ENCODE data around the gene GPSM1.

The GPSM1 gene

DNA sequence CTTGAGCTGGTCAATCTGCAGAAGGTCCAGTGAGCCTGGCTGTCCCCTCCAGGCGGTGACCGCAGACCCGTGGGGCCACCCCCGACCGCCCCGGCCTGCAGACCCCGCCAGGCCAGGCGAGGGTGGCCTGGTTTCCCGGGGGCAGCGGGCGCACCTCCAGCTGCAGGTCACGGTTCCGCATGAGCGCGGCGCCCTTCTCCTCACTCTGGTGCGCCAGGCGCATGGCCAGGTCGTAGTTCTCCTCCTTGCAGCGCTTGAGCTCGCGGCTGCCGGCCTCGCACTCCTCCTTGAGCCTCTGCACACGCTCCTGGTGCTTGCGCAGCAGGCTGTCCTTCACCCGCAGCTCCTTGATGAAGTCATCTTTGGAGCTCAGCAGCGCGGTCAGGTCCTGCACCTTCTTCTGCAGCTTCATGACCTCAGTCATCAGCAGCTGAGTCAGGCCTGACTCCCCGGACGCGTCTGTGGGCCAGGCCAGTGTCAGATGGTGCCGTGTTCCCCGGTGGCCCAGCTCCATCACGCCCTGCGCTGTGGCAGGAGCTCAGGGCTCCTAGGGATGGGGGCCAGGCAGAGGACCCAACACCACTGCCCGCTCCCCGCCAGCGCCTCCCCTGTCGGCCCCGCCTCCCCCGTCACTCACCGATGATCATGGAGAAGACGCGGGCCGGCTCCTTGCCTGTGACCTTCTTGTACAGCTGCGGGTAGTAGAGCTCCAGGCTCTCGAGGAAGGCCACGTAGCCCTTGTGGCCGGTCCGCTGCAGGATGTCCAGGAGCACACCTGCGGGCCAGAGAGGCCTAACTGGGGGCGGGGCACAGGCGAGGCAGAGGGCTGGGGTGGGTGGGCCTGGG is 43.6 kb downstream of the GPSM1 start:
- in situ Hi-C loops (cut with MboI; ENCODE audit: low sequenced_read_pairs) = no loop called here

DNA sequence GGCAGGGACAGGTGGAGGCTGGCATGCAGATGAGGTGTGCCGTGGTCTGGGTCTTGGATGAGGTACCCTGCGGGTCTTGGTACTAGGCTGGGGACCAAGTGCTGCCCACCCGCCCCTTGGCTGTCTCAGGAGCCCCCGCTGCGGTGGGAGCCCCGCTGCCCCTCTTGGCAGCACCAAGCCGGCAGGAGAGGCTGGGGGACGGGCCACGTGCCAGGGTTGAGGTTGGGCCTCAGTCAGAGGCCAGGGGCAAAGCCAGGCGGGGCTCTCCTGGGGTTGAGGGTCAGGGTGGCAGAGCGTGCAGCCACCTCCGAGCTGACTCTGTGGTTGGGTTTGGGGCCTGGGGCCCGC is 44.2 kb downstream of the GPSM1 start:
- in situ Hi-C loops (cut with MboI; ENCODE audit: low sequenced_read_pairs) = no loop called here

DNA sequence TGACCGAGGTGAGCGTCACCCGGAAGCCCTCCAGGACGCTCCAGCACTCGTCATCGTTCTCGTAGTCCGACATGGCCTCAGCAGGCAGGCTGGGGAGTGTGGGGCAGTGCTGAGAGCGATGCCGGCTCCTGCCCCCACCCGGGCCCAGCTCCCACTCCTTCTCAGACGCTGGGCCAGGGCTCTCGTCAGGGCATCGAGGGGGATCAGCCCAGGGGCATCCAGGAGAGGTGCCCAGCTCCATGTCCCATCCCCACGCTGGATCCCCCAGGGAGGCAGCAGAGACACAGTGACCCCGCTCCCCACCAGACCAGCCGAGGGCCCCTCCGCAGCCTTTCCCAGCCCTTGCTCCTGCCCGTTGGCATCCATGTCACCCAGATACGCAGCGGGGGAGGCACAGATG is 44.7 kb downstream of the GPSM1 start:
- in situ Hi-C loops (cut with MboI; ENCODE audit: low sequenced_read_pairs) = no loop called here

DNA sequence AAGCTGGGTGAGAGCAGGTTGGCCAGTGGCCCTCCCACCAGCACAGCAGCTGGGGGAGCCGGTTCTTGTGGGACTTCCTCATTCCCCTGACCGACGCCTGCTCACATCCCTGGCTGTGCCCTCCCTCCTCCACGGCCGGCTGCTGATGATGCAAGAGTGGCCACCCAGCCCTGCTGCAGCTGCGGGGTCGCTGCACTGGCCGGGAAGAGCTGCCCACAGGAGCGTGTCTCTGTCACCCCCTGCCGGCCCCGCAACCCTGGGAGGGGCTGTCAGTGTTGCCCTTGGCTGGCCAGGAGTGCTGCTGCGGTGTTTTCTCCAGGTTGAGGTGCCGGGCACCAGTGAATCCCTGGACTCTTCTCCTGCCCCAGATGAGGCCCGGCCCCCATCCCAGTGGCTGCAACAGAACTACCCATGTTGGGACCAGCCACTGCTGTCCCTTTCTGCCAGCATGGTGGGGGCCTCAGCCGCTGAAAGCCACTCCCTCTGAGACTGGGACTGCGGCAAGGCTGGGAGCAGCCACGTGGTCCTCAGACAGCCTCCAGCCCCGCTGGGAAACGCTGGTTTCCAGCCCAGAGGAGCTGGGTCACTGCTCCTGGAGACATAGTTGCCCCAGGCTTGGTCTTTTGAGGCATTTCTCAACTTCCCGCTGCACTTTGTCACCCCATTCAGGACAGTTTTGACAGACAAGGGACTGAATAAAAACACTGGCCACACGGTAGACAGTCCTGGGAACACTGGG is 45.4 kb downstream of the GPSM1 start:
- in situ Hi-C loops (cut with MboI; ENCODE audit: low sequenced_read_pairs) = no loop called here

DNA sequence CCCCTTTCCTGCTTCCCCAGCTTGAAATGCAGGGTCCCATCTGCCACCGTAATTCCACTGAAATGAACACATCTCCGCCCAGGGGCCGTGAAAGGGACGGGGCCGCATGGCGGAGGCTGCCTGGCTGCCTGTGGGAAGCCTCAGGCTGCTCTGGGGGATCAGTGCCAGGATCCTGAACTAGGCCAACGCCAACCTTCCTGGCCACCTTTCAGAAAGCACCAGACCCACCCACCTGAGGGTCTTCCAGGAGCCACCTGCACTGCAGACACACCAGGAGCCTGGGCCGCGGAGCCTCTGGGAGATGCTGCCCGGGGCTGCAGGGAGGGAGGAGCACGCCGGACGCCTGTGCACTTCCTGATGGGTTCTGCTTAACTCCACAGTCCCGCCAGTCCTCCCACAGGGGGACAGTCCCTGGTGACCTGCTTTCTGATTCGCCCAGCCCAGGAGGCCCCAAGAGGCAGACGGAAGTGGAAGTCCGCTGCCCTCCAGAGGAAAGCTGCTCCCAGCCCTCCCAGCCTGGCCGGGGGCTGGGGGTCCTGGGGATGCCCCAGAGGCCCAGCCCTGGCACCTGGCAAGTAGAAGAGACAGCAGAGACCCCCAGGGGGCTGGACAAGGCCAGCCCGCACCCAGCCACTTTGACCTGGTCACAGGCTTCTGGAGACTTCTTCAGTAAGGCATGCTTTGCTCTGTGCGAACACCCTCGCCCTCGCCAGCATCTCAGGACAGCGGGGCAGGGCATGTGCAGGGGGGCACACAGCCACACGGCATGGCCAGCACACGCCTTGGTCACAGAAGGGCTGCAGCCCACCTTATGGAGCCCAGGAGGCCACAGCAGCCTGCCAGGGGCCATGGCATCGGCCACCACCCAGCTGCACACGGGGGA is 46.2 kb downstream of the GPSM1 start, which contains the start of gene CARD9:
TSS of gene CARD9 (minus strand) at position 370 of the 883 bp plus-strand sequence. CDS start 1,591 bp downstream, outside the sequence.
- in situ Hi-C loops (cut with MboI; ENCODE audit: low sequenced_read_pairs) = no loop called here

DNA sequence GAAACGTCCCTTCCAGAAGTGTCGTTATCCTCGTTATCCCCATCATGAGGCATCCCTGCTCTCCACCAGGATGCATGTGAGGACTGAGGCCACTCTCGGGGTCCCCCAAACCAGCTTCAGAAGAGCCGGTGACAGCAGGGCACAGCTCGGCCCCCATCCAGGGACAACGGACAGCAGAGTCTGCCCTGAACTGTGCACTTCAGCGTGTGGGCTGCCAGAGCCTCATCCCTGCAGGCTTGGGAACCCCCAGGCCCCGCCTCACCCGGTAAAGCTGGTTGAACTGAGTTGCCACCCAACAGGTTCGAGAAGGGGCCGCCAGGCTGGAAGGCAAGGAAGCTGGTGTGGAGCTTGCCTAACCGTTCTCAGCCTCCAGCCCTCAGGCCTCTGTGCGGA is 46.8 kb downstream of the GPSM1 start:
- in situ Hi-C loops (cut with MboI; ENCODE audit: low sequenced_read_pairs) = no loop called here

DNA sequence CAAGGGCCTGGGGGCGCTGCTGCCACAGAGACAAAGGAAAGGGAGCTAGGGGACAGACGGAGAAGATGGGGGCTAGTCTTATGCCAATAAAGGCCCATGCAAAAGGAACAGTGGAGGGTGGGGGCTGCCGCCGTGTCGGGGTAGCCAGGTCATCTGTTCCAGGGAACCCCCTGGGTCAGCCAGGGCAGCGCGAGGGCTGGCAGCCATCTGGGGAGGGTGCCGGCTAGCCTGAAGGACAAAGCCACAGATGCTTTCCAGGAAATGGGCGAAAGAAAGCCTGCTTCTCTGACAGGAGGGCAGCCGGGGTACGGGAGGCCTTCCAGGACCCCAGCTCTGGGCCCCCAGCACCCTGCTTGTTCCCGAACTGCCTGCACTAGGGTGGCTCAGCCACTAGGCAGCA is 47.8 kb downstream of the GPSM1 start:
- in situ Hi-C loops (cut with MboI; ENCODE audit: low sequenced_read_pairs) = no loop called here

DNA sequence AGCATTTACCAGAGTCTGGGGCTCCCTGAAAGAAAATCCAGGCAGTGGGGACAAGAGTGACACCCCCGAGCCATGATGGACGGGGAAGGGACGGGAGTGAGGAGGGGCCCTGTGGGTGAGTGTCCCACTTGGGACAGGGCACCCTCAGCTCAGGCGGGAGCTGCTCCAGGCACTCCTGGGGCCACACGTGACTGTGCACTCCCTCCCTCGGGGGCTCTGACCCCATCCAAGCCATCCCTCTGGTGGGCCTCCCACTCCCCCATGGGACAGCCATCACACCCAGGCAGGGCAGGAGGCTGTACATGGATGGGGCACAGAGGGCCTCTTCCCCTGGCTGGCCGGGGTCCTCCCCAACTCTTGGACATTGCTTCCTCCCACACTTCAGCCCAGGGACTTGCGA is 49.1 kb downstream of the GPSM1 start:
- in situ Hi-C loops (cut with MboI; ENCODE audit: low sequenced_read_pairs) = no loop called here

DNA sequence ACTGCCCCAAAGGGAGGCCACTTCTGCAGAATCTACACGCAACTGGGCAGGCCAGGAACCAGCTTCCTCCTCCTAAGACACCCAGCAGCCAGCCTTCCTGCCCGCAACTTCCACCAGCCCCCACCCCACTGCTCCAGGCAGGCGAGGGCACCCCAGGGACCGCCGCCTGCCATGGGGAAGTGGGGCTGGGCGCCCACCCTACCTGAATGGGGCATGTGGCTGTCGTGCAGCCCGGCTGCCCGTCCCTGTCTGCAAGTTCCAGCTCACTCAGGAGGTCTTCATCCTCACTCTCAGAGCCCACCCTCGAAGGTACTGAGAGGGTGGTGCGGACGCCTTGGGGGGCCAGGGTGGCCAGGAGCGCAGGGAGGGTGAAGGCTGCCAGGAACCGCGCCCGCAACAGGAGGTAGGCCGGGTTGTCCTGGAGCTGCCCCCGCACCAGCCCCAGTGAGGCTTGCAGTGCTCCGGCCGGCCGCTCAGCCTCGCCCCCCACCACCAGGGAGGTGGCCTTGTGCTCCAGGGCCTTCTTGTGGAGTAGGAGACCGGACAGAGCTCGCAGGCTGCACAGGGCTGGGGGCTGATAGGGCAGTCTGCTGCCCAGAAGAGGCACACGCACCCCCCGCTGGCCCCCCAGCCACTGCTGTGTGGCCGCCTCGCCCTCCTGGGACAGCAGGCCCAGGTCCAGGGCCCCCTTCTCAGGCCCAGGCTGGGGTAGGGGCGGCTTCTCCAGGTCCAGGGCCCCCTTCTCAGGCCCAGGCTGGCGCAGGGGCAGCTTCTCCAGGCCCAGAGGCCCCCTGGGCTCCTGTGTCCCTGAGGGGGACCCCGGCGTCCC is 50.2 kb downstream of the GPSM1 start:
- in situ Hi-C loops (cut with MboI; ENCODE audit: low sequenced_read_pairs) = no loop called here

DNA sequence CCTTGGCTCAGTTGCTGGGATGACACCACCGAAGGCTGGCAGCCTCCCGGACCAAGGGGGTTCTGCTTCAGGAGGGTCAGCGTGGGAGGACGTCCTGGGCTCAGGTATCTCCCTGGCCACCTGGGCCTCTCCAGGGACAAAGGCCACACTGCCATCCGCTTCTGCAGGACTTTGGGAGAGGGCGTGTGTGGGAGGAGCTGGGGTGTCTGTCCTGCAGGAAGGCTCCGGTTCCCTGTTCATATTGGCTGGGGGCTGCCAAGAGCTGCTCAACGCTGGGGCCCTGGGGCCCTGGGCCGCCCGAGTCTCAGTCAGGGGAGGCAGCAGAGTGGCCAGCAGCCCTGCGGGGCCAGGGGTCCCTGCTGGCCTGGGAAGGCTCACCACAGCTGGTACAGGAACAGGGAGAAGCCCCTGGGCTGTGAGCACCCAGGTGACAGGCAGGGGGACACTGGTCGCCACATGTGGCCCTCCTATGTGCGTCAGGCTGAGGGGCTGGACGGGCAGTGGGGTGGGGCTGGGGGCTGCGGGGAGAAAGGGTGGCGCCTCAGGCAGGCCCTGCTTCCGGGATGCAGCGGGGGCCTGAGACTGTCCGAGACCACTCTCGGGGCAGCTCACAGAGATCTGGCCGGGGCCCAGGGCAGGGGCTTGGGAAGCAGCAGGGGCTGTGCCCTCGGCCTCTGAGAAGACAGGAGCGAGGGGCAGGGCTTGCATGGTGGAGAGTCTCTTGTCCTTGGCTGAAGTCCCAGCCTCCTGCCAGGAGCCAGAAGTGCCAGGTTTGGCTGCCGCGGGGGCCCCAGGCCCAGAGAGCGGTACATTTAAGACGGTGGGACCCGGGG is 51.0 kb downstream of the GPSM1 start:
- in situ Hi-C loops (cut with MboI; ENCODE audit: low sequenced_read_pairs) = no loop called here

DNA sequence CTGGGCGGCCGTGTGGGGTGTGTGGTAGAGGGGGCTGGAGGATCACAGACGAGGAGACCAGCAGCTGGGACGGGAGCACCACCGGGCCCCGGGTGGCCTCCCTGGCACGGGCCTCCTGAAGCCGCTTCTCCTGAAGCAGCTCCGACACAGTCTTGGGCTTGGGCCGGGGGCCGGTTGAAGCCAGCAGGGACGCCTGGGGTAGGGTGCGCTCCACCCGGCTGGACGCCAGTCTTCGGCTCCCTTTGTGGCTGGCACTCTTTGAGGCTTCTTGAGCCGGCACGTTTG is 51.6 kb downstream of the GPSM1 start:
- in situ Hi-C loops (cut with MboI; ENCODE audit: low sequenced_read_pairs) = no loop called here

DNA sequence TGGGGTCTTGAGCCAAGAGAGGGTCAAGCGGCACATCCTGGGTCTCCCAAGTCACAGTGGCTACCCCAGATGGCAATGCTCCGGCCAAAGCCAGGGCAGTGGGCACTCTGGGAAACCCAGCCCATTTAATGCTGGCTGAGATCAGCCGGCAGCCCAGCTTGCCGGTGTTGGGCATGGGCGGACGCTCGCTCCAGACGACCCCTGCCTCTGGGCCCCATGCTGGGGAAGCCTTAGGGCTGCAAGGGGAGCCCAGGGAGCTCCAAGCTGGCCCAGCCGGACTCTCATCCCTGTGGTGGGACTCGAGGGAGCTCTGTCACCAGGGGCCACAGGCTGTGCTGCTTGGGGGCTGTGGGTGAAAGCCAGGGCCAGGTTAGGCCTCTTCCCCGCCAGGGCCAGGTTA is 52.1 kb downstream of the GPSM1 start:
- in situ Hi-C loops (cut with MboI; ENCODE audit: low sequenced_read_pairs) = no loop called here

DNA sequence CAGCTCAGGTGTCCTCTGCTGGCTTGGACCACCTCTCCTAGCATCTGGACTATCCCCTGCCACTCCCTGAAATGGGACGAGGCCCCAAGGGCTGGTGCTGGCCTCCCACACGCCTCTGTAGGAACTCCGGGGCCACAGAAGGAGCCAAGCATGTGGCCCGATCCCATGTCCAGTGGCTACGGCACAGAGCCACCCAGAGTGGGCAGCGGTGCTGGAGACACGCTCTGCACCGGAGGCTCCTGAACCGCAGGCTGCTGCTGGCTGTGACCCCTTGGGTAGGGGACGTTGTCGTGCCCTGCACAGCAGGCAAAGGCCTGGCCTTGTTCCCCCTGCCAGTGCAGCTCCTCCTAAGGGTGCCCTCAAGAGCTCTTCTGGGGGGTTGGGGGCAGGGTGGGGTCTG is 52.6 kb downstream of the GPSM1 start:
- in situ Hi-C loops (cut with MboI; ENCODE audit: low sequenced_read_pairs) = no loop called here

DNA sequence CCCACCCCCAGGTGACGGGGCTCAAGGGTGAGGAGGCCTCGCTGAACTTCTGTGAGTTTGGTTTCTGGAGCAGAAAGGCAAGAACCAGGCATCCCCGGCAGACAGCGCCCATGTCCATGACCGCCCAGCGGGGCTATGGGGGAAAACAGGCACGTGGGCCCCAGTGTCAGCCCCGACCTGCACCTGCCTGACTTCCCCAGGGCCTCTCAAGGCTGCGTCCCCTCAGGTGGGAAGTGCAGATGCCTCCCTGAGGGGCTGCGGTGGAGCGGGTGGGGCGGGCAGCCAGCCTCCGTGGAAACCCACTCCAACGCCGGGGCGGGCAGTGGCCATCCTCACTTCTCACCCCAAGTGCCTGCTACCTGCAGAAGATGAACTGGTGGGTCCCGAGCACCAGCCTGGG is 53.0 kb downstream of the GPSM1 start:
- in situ Hi-C loops (cut with MboI; ENCODE audit: low sequenced_read_pairs) = no loop called here

DNA sequence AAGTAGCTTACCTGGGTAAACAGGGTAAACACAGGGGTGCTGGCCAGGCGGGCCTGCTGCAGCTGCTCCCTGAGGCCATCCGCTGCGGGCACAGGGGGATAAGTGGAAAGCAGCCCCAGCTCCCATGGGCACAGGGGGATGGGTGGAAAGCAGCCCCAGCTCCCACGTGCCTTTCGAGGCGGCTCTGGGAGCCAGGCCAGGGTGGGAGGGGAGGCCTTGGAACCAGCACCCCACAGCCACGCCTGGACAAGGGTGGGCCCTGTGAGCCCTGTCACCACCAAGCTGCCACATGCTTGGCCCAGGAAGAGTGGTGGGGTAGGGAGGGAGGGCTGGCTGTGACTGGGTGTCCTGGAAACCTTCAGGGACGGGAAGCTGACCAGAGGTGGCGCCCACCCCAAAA is 54.0 kb downstream of the GPSM1 start:
- in situ Hi-C loops (cut with MboI; ENCODE audit: low sequenced_read_pairs) = no loop called here

DNA sequence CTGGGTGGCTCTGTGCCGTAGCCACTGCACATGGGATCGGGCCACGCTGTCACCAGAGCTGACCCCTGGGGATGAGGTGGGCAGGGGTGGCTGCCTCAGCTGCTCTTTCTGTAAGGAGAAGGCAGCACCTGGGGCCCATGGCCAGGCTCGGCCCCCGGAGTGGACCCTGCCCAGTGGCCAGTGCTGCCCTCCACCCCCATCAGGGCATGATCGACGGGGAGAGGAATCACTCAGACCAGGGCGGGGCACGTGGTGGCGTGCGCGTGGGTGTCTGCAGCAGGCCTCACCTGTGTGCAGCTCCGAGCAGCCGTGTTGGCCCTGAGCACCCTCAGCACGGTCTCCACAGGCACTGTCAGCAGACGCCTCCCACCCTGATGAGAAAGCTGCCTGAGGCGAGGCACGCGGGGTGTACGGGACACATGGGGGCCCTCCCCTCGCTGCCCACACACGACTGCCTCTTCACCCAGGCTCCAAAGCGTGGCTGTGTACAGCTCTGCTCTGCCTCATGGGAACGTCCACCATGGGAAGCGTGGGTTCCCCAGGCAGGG is 54.7 kb downstream of the GPSM1 start:
- in situ Hi-C loops (cut with MboI; ENCODE audit: low sequenced_read_pairs) = no loop called here

DNA sequence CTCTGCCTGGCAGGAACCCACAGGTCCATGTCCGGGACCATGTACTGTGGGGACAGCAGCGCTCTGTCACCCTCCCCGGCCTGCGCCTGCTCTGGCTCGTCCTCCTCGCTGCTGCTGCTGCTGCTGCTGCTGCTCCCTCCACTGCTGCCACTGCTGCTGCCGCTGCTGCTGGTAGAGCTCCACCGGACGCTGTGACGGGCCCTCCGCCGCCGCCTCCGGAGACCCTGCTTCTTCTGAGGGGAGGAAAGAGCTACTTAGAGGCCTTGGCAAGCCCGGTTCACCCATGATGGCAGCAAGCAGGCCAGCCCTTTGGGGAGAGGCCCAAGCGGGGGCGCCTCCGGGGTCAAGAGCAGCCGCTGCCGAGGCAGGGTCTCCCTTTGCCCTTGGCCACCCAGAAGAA is 56.1 kb downstream of the GPSM1 start:
- in situ Hi-C loops (cut with MboI; ENCODE audit: low sequenced_read_pairs) = no loop called here

DNA sequence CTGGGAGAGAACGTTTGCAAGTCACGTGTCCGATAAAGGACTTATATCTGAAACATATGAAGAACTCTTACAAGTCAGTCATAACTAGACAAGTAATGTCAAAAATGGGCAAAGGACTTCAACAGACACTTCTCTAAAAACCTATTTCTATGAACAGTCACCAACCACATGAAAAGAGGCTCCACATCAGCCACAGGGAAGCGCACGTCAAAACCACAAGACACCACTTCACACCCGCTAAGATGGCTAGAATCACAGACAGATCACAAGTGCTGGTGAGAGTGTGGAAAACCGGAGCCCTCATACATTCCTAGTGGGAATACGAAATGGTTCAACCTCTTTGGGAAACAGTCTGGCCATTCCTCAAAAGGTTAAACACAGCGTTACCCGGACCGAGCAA is 57.7 kb downstream of the GPSM1 start:
- in situ Hi-C loops (cut with MboI; ENCODE audit: low sequenced_read_pairs) = no loop called here

DNA sequence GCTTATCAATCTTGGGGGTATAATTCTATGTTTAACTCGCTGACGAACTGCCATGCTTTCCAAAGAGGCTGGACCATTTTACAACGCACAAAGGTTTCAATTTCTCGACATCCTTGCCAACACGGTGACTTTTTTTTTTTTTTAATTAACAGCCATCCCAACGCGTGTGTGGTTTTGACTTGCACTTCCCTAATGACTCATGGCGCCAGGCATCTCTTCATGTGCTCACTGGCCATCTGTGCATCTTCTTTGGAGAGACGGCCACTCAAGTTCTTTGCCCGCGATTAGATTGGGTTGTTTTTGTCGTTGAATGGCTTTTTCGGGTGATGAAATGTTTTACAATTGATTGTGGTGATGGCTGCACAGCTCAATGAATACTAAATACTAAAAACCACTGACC is 58.7 kb downstream of the GPSM1 start:
- in situ Hi-C loops (cut with MboI; ENCODE audit: low sequenced_read_pairs) = no loop called here

DNA sequence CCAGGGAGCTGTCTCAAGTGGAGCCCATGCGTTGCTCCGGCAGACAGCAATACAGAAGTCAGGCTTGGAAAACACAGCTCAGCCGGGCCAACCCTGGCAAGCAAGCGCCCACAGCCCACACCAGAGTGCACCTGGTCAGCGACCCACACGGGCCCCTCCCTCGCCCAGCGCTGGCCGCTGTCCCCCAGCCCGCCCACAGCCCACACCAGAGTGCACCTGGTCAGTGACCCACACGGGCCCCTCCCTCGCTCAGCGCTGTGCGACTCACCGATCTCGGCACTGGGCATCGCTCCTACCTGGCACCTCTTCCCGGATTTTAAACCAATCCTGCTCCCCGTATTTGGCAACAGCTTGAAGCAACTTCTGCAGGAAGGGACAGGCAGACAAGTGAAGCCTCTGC is 59.9 kb downstream of the GPSM1 start:
- in situ Hi-C loops (cut with MboI; ENCODE audit: low sequenced_read_pairs) = no loop called here
